Measurements from ENCODE around the gene CDC45.

The CDC45 gene

DNA sequence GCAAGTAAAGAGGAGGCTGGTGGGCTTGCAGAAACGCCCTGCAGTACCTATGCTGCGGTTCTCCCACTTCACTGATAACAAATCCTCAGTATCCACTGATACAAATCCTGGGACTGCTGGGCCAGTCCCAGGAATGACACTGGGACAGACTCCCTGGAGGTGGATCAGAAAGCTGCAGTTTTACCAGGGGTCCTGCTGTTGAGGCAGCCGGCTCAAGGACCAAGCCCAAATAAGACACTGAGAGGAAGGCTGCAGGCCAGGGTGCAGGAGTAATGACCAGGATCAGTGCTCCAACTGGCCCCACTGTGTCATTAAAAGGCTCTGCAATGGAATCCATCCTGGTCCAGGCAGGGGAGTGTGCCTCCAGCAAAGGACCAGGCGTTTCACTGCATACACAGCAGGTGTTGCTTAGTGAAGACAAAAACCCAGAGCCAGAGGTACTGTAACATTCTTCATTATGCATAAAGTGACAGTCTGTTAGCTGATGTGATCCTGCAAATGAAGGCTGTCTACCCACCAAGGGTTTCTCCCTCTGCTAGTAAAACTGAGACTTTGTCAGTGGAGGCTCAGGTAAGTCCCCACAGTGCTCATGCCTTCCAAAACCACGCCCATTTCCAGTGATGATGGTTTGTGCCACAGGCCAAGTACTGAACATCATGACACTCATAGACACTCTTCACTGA, 30.8 kb upstream of the CDC45 start:
- DNase-seq (ENCODE audit: low spot score) = no peak

DNA sequence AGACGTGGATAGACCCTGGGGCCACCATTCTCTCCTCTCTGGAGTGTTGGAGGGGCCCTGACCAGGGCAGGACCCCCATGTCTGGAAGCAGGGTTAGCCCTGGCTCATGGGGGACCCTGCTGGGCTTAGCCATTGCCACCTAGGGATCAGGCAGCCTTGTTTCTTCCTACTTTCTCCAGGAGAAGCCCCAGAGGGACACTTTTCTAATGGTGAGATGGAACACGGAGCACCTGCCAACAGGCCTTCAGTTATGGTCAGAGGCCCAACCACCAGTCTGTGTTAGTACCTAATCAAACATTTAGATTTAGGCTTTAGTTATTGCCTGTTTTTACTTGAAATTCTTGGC, 30.3 kb upstream of the CDC45 start:
- no peak for DNase-seq (ENCODE audit: low spot score)

DNA sequence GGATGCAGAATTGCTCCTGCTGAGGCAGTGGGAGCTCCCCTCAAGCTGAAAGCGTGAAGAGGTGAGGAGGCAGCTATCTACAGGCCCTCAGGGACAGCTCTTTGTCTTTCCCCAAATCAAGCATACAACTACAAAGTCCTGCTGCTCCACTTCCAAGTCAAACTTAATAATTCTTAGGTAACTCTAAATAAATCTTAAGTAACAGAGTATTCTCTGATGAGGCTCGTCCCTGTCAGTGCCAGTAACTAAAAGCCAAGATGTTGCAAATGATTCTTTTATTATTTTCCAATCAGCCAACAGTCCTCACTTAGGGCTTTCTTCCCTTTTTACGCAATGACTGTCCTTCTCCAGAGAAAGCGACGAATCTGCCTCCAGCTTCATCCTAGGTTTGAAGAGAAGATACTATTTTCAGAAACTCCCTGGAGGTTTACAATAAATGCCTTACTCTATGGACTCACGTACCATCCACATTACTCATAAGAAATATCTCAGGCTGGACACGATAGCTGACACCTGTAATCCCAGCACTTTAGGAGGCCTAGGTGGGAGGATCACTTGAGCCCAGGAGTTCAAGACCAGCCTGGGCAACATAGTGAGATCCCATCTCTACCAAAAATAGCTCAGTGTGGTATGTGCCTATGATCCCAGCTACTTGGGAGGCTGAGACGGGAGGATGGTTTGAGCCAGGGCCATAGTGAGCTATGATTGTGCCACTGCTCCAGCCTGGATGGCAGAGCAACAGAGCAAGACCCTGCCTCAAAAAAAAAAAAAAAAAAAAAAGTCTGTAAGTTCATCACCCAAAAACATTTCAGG, 29.2 kb upstream of the CDC45 start:
- no peak for DNase-seq (ENCODE audit: low spot score)

DNA sequence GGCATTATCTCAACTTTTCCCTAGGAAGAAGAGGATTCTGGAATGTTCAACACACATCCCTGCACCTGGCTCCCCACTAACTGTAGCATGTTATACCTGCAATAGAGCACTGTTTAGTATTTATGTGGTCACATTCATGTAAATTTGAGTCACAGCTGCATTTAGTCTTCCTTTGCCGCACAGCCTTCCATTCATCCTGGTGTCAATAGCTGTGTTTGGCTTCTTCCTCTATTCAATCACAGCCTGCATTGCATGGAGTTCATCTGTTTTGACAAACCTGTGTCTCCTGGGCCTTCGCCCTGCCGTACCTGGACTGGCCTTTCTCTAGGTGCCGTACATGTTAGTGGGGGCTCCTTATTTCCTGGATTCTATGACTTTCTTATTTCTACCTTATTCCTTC, 28.1 kb upstream of the CDC45 start:
- DNase-seq (ENCODE audit: low spot score) = no peak

DNA sequence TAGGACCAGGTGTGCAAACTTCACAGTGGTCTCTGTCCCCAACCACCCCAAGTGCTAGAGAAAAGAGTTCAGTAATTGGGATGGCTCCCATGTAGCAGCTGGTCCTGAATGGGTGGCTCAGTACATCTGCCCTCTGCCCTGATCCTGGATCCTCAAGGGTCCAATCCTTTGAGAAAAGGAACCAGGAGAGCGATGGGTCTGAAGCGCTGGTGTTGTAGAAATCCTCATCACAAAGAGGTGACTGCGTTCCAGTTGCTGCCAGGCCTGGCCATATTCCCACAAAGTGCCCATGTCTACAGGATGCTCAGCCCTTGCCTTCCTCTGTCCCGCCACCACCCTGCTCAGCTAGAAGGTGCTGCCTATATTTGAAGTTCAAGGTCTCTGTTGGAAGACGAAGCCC, 26.0 kb upstream of the CDC45 start:
- DNase-seq (ENCODE audit: low spot score) = no peak

DNA sequence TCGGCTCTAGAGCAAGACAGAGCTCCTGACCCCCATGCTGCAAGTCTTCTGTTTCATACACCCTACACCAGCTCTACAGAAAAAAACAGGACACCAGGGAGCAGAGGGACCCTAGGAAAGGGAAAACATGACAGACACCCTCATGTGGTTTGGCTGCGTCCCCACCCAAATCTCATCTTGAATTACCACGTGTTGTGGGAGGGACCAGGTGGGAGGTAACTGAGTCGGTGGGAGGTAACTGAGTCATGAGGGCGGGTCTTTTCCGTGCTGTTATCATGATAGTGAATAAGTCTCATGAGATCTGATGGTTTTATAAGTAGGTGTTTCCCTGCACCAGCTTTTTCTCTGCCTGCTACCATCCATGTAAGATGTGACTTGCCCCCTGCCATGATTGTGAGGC, 25.6 kb upstream of the CDC45 start:
- DNase-seq (ENCODE audit: low spot score) = no peak

DNA sequence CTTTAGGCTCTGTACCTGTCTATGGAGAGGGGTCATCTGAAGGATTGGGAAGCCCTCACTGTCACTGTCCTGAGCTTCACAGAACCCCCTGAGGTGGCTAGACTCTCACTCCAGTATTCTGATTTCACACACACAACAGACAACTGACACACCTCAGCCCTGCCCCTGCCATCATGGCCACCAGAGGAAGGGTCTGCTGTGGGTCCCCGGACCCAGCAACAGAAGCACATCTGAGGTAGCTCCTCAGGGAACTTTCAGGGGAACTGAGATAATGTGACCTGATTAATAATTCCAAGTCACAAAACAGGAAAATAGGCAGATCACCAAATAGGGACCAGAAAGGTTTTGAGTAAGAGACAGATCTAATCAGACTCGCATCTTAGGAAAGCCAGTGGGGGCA, 24.7 kb upstream of the CDC45 start:
- no peak for DNase-seq (ENCODE audit: low spot score)

DNA sequence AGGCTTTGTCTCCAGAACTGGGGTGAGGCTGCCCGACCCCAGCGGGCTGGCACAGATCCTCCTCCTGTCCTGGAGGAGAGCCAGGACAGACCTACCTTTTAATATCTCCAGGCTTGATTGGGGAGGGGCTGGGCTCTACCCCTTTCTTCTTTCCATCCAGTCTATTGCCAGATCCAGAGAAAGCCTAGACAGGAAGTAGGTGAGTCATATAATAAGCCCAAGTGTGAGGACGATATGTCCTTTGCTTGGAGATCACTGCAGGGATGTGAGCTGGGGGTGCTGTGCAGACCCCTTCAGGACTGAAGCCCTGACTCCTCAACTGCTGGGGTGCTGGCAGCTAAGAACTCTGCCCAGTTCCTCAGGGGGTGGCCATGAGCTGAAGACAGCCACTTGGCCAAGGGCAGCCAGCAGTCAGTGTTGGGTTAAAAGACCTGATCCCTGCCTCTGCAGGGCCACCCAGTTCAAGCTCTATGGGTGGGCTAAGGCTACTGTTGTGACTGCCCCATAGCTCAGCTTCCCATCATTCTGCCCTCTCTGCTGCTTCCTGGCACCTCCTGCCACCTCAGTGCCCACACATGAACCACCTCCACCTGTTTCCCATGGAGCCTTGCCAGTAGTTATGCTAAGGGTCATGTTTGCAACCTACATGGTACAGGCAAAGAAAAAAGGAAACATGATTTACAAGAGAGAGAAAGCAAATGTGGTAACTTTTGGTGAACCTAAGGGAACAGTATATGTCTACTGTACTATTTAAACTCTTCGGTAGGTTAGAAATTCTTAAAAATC, 23.9 kb upstream of the CDC45 start:
- DNase-seq (ENCODE audit: low spot score) = no peak

DNA sequence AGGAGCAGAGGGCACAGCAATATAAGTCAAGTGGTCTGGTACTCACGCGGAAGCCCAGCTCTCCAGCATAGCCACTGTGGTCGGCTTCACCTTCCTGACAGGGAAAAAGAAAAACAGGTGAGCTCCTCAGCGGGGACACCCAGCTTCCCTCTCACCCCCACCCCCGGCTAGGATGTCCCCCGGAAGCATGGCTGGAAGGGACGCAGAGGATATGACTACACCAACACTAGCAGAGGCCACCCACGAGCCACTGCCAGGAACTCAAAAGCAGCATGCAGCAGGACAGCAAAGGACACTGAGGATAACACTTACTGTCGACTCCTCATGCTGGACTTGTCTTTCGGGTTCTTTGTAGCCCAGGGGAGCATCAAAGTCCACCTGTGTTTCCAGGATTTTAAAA, 23.2 kb upstream of the CDC45 start:
- no peak for DNase-seq (ENCODE audit: low spot score)

DNA sequence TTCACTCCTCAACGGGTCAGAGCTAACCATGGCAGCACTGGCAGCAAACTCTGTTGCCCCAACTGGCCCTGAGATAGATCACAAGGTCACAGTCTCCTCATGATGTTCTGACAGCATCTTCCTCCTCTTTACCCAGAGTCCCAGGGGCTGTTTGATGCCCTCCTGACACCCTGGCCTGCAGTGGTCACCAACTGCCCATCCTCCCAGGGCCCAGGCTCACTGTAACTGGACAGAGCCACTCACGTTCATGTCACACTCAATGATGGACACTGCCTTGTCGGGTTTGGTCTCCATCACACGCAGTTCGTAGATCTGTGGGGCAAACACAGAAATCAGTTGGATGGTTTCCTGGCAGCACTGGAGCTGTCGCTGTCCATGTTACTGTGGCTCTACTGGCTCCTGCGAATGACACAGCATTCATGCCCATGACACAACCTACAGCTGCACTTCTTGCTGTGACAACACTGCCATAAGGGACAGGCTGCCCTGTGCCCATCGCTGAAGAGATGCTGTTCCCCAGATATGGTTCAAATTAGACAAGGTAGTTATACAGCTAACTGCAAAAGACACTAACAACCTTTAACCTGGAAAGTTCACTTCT, 21.8 kb upstream of the CDC45 start:
- DNase-seq (ENCODE audit: low spot score) = no peak

DNA sequence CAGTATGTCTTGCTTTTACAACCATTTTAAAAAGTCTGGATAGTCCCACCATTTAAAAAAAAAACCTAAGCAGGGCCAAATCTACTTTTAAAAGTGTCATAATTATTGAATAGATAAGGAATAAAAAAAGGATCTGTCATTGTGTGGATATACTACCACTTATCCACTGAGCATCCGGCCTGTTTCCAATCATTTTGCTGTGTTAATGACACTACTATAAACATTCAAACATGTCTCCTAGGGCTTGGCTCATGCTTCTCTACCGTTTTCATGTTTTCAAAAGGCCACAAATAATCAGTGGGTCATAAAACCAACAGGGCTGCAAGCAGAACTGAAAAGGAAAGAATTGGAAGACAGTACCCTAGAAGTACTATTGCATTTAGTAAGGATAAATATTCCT, 19.7 kb upstream of the CDC45 start:
- no peak for DNase-seq (ENCODE audit: low spot score)

DNA sequence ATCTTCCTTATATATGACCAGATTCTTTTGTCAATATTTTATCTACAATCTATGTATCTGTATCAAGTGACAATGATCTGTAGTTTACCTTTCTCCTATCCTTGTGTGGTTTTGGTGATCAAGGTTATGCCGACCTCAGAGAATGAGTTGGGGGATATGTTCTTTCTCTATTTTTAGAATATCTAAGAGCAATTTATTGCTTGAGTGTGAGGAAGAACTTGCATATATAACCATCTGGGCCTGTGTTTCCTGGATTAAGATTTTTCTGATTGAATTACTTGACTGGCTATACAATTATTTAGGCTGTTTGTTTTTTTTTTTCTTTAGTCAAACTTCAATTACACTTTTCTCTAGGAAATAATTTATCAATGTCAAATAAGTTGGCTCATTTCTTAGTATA, 18.2 kb upstream of the CDC45 start:
- DNase-seq (ENCODE audit: low spot score) = no peak

DNA sequence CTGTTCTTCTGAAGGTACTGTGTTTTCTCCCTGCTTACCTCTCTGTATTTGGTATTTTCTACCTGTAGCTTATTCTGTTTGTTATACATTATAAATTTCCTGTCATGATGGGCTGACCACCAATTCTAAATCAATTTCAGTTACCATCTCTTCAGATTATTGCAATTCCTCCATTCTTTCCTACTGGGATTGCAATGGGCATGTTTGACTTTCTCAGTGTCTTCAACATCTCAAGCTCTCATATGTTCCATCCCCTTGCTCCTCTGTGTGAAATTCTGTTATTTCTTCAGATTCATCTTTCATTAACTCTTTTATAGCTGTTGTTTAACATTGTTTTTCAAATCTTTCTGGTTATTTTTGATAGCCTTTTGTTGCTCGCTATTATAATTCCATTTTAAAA, 16.7 kb upstream of the CDC45 start:
- DNase-seq (ENCODE audit: low spot score) = no peak

DNA sequence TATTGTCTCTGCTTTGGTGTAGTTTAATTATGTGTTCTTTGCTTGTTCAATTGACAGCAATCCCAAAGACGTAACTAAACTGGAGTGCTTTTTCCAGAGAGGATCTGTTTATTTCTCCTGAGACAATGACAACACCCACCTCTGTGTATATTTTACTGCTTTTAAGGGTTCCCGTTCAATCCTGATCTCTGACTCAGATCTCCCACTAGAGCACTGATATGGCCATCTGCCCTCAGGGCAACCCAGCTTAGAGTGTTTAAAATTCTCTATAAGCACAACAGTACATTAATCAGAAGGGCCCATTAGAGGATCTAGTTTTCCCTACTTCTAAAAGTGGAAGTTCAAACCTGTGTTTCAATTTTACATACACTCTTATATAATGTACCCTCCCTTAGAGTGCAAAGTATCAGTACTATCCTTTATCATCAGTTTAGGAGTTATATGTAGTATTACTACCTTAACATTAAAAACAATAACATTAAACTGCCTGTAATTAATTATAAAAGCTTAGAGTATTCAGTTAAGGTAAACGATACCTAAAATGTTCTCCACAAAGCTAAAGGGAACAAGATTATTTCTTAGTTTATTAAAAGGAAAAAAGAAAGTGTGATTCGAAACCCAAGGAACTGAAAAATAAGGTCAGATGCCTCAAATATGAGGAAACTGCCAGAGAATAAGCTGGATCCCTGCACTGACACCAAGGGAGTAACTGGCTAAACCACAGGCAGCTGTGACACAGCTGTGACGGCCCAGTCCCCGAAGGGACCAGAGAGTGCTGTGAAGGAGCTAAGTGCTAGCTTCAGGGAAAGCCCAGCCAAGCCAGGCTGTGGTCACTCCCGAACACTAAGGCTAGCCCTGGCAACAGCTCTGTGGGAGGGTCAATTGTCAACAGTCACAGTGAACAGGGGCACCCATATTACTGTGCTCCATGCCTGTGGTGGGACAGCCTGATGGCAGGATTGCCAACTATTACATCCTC, 15.9 kb upstream of the CDC45 start:
- DNase-seq (ENCODE audit: low spot score) = no peak

DNA sequence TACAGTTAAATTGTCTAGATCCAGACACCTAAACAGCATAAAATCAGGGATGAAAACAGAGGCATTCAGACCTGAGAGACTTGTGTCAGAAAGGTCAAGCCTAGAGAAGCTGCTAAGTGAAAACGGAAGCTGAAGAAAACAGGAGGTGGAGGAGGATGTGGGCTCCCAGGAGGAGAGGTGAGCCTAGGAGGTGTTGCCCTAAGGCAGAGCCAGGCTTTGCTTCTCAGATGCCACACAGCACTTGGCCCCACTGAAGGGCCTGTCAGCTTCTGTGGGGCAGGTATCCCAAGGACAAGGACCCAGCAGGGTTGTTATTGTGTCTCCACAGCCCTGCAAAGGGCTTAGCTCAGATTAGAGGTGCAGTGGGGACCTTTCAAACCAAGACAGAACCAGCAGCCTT, 15.2 kb upstream of the CDC45 start:
- no peak for DNase-seq (ENCODE audit: low spot score)

DNA sequence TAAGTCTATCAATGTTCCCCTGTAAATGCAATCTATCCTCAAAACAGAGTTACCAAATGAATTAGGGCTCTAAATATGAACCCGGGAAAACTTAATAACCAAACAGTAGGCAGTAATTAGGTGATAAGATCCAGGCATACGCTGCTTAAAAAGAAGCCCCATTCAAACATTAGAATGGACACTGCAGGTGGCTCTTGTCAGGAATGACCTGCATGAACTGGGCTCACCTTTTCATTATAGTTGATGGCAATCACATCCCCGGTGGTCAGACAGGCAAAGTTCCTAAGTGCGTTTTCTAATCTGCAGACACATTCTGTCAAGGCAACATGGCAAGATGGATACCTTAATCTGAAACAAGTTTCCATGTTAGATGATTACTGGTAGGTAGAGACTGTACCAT, 14.7 kb upstream of the CDC45 start:
- DNase-seq (ENCODE audit: low spot score) = no peak

DNA sequence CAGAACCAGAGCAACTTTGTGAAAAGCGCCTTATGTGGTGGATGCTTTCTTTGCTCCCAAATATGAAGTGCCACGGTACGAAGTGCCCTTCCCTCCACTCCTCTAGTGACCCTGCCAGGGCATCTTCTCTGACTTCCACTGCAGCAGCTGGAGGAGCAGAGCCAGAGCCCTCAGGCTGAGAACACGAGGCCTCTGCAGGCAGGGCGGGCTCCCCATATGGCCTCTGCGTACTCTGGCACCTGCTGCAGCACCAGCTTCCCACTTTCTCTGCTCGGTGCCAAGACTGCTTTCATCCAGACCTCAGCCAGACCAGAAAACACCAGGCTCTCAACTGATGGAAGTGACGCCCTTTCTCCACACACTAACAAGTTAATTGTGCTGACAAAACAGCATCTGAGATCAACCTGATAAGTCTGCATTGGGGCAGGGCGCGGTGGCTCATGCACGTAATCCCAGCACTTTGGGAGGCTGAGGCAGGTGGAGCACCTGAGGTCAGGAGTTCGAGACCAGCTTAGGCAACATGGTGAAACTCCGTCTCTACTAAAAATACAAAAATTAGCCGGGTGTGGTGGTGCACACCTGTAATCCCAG, 13.5 kb upstream of the CDC45 start:
- no peak for DNase-seq (ENCODE audit: low spot score)

DNA sequence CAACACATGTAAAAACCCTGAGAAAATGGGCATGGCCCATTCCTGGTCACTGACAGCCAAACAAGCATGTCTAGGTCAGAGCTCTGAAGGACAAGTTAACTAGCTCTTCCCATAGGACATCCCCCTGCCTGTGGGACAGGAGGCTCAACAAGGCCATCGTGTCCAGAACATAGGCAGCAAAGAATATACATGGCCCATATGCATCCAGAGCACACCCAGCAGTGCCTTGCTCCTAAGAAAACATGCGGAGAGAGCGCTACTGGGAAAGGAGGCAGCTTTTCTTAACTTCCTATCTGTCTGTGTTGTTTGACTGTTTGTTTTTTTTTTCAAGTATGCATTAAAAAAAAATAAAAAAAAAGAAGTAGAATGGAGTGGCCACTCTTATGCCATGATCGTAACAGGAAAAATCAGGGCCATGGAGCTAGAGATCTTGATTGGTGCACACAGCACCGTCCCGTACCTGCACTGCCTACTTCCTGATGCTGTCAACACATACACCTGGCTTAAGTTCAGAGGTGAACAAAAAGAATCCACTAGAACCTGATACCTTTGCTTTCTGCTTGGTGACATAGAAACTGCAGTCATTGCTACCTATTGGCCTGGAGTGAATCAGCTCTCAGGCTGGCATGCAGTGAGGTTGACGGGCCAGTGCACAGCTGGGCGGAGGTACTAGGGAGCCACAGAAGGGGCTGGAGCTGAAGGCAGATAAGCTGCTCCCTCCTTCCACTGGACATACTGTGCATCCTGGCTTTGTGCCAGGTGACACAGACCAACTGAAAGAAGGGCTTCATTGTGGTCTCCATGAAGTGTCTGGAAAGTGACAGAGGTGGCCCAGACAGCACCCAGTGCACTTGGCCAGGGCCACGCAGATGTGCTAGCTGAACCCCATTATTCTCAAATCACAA, 12.6 kb upstream of the CDC45 start:
- DNase-seq (ENCODE audit: low spot score) = no peak

DNA sequence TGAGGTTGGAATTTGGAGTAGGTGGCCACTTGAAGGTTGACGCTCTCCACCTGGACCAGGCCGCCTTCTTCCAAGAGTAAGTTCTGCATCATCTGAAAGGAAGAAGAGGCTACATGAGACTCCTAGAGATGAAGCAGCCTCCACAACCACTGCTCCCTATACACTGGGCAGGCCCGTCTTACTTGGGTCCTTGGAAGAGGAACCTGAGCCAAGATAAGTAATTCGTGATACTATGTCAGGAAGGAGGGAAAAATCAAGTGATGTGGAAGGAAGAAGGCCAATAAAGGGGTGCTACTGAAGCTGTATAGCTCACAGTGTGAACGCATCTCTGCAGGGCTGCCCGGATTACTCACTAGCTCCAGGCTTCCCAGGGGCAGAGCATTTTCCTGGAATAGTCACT, 11.8 kb upstream of the CDC45 start:
- no peak for DNase-seq (ENCODE audit: low spot score)

DNA sequence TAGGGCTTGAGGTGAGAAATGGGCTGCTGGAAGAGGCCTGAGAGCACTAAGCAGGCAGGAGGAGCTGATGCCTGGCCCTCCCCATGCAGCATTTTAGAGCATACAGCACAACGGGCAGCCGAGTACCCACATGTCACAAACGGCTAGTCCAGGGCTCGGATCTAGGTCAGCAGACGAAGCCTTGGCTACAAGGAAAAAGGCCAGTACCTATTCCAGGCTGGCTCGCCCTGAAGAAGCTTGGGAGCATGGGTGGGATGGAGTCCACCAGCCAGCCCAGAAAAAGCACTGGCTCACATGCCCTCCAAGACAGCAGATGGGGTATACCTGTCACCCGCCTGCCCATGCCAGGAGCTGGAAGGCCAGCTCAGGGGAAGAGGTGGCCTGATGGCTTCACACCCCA, 10.3 kb upstream of the CDC45 start:
- no peak for DNase-seq (ENCODE audit: low spot score)
